GM23248 (cell line): ENCODE measurements around the gene NFIC. TPM values are rescaled to one million over a fixed set of nuclear protein-coding genes. Genes with fewer than 3 reads are reported as not detected.

Experiments
- DNase-seq: peaks from one replicate; pipeline ENCODE4 v3.0.0-alpha.2; 2015
- H2AFZ ChIP-seq: fragments of 200-600 bp; sonication (generic); 2 replicates; pipeline ENCODE4 v1.6.1; 2016; ENCODE audit warnings: antibody characterized with exemption
- H3F3A ChIP-seq: fragments of 200-600 bp; sonication (generic); 2 replicates; pipeline ENCODE4 v1.6.1; 2016; ENCODE audit warnings: mild to moderate bottlenecking, antibody characterized with exemption, mixed run types; ENCODE audit not compliant: insufficient read depth
- H3K27ac ChIP-seq: fragments of 200-600 bp; sonication (generic); 2 replicates; pipeline ENCODE4 v1.5.1; 2016; ENCODE audit warnings: mild to moderate bottlenecking
- H3K27me3 ChIP-seq: fragments of 200-600 bp; sonication (generic); replicated peaks from 2 replicates; pipeline ENCODE4 v1.6.1; 2016; ENCODE audit warnings: mild to moderate bottlenecking; ENCODE audit not compliant: insufficient read depth
- H3K36me3 ChIP-seq: fragments of 200-600 bp; sonication (generic); 2 replicates; pipeline ENCODE4 v1.6.1; 2016; ENCODE audit warnings: low read depth, mild to moderate bottlenecking
- H3K4me1 ChIP-seq: fragments of 200-600 bp; sonication (generic); 2 replicates; pipeline ENCODE4 v1.6.1; 2016; ENCODE audit warnings: mild to moderate bottlenecking; ENCODE audit not compliant: insufficient read depth
- H3K4me2 ChIP-seq: fragments of 200-600 bp; sonication (generic); one replicate; pipeline ENCODE4 v1.6.1; 2016; ENCODE audit warnings: mild to moderate bottlenecking; ENCODE audit not compliant: unreplicated experiment
- H3K4me3 ChIP-seq: fragments of 200-600 bp; sonication (generic); 2 replicates; pipeline ENCODE4 v1.5.1; 2016; ENCODE audit warnings: mild to moderate bottlenecking
- H3K79me2 ChIP-seq: fragments of 200-600 bp; sonication (generic); 2 replicates; pipeline ENCODE4 v1.6.1; 2016; ENCODE audit warnings: mild to moderate bottlenecking; ENCODE audit not compliant: insufficient read depth
- H3K9ac ChIP-seq: fragments of 200-600 bp; sonication (generic); 2 replicates; pipeline ENCODE4 v1.6.1; 2016; ENCODE audit warnings: mild to moderate bottlenecking
- H3K9me2 ChIP-seq: fragments of 200-600 bp; sonication (generic); 2 replicates; pipeline ENCODE4 v1.6.1; 2016; ENCODE audit warnings: mixed run types, mild to moderate bottlenecking, moderate library complexity; ENCODE audit not compliant: insufficient read depth
- H3K9me3 ChIP-seq: fragments of 200-600 bp; sonication (generic); one replicate; pipeline ENCODE4 v1.6.1; 2017; ENCODE audit warnings: low read depth
- H4K20me1 ChIP-seq: fragments of 200-600 bp; sonication (generic); 2 replicates; pipeline ENCODE4 v1.6.0; 2016; ENCODE audit not compliant: insufficient read depth
- EZH2 ChIP-seq: fragments of 200-600 bp; sonication (generic); IDR thresholded peaks from 2 replicates; pipeline ENCODE4 v1.6.1; 2018; ENCODE audit warnings: antibody characterized with exemption, mild to moderate bottlenecking; ENCODE audit not compliant: insufficient read depth, poor library complexity, severe bottlenecking
- EZH2phosphoT487 ChIP-seq: fragments of 200-600 bp; sonication (generic); IDR thresholded peaks from 2 replicates; pipeline ENCODE4 v1.6.1; 2018; ENCODE audit warnings: antibody characterized with exemption, moderate library complexity, mild to moderate bottlenecking, low read depth; ENCODE audit not compliant: insufficient read depth
- WGBS, 2 experiments: methylation state at CpG; one replicate each; pipeline ENCODE4 v1.1.6; 2015 to 2017; ENCODE audit warnings: low lambda C conversion rate in 2 of 2, low coverage in 1 of 2; ENCODE audit errors: missing lambda C conversion rate in 2 of 2; 5-methylcytosine and 5-hydroxymethylcytosine counted together
- in situ Hi-C: fragments of 300-500 bp; cut with MboI; formaldehyde crosslinking; loops from 2 replicates; pipeline ENCODE4 v1.15.0; 2020
- polyA plus RNA-seq: library from polyadenylated mRNA; unstranded; fragments of >200 nt; fragmentation: Nextera tagmentation; extraction: Ambion mirVana; gene quantifications from 2 replicates; pipeline ENCODE4 v1.2.1, GENCODE V29; 2016
- total RNA-seq: library from RNA; depleted of rRNA; stranded (reverse); fragments of >200 nt; shearing (Covaris generic); gene quantifications from 2 replicates; pipeline ENCODE4 v1.2.3, GENCODE V29; 2014

Gene NFIC
- total and polyA plus RNA-seq, 2 experiments from 2014 or later, result 50.4 to 108 TPM

DNA sequence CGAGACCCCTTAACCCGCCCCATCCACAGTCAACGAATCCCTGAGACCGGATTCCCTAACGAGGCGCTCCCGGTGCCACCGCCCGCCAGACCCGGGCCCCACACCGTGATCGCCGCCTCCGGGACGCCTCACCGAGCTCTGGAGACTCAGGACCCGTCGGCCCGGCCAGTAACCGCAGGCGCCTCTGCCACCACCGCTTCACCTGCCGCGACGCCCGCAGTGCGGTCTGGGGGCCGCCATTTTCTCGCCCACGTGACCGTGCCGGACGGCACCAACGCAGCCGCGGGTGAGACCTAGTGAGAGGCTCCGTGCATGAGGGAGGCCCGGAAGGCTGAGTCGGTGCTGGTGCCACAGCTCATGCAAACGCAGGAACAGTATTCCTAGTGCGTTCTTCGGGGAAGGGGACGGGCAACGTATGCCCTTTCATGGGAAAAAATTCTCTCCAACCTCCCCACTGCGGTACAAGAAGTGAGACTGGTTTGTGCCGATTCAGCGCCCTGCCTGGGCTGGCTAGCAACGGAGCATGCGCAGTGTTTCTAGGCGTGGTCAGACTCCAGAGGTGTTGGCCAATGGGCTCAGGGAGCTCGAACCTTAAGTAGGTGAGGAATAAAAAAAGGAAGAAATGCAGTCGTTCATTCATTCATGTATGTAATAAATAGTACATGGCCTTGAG lies 134.2 kb downstream of the NFIC start, which contains the start of gene DOHH:
Gene DOHH (minus strand): TSS at position 246 of the 673 bp plus-strand sequence. CDS start 3,860 bp downstream, outside the sequence.
- Histone ChIP-seq H3K4me1 (no peaks in the 10 kb centered on the region), H3K4me2 (peak within 1 kb of the TSS; percentile 83), H2AFZ (peak within 1 kb of the TSS; percentile 86), H3K27me3 (no peaks in the 10 kb centered on the region), H3F3A (no peaks in the 10 kb centered on the region), H3K9me2 (no peaks in the 10 kb centered on the region), H3K36me3 (0 out of 2 replicates have a peak, but pooled peaks cover under 1% of the 10 kb centered on the region), H3K9me3 (no peaks in the 10 kb centered on the region), H4K20me1 (no peaks in the 10 kb centered on the region), H3K4me3 (peak within 1 kb of the TSS; percentile 74), H3K27ac (peak within 1 kb of the TSS; percentile 84), H3K79me2 (peaks cover 36% of the 10 kb centered on the region), H3K9ac (peak within 1 kb of the TSS; percentile 88)
- in situ Hi-C loops, result no loop called here
- DNase-seq, result peak; percentile 97
- TF ChIP-seq EZH2 (no peak), EZH2phosphoT487 (no peak)
- WGBS, 2 experiments, result 1% methylated on average over 52 of the region's 52 CpGs

DNA sequence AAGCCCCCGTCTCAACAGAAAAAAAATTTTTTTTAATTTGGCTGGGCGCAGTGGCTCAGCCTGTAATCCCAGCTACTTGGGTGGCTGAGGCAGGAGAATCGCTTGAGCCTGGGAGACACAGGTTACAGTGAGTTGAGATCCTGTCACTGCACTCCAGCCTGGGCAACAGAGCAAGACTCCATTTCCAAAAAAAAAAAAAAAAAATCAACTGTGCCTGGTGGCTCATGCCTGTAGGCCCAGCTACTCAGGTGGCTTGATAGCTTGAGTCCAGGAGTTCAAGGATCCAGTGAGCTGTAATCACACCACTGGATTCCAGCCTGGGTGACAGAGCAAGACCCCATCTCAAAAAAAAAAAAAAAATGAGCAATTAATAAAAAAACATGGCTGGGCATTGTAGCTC lies 135.4 kb downstream of the NFIC start:
- in situ Hi-C loops, result no loop called here
- no peak overlapping the region for H3K27ac ChIP-seq
- no peak overlapping the region for H3K4me2 ChIP-seq
- no peaks in the 10 kb centered on the region for H3F3A ChIP-seq
- 78 to 80% methylated on average over 3 of the region's 3 CpGs for WGBS, 2 experiments
- no peak overlapping the region for H3K4me3 ChIP-seq
- H3K9me2 ChIP-seq, result no peaks in the 10 kb centered on the region
- H3K9me3 ChIP-seq, result no peaks in the 10 kb centered on the region
- no peaks in the 10 kb centered on the region for H3K36me3 ChIP-seq
- H3K4me1 ChIP-seq, result no peaks in the 10 kb centered on the region
- peaks cover 40% of the 10 kb centered on the region for H3K79me2 ChIP-seq
- H3K27me3 ChIP-seq, result no peaks in the 10 kb centered on the region
- H4K20me1 ChIP-seq, result no peaks in the 10 kb centered on the region
- H2AFZ ChIP-seq, result no peak overlapping the region
- H3K9ac ChIP-seq, result no peak overlapping the region
- no peak for DNase-seq
- TF ChIP-seq EZH2 (no peak), EZH2phosphoT487 (no peak)

DNA sequence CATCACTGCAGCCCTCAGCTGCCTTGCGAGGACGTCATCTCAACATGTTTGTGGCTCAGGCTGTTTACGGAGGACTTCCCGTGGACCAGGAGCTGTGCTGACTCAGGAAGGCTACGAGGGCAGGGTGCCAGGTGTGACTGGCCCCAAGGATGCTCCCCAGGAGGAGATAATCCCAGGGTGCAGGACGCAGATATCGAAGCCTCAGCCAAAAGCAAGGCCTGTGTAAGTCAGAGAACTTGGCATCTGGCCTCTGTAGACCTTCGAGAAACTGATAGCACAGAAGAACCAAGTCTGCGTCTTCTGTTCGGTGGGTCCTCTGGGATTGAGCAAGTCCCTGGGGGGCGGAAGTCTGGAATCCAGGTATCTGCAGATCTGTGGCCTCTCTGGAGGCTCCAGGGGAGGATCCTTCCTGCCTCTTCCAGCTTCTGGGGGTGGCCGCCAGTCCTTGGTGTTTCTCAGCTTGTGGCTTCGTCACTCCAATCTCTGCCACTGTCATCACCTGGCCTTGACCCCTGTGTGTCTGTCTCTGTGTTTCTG lies 136.7 kb downstream of the NFIC start:
- Histone ChIP-seq H3K9me2 (no peaks in the 10 kb centered on the region), H3F3A (no peaks in the 10 kb centered on the region), H3K27me3 (no peaks in the 10 kb centered on the region), H4K20me1 (no peaks in the 10 kb centered on the region), H2AFZ (no peak overlapping the region), H3K9me3 (no peaks in the 10 kb centered on the region), H3K27ac (no peak overlapping the region), H3K4me1 (no peaks in the 10 kb centered on the region), H3K79me2 (peaks cover 42% of the 10 kb centered on the region), H3K4me3 (no peak overlapping the region), H3K36me3 (no peaks in the 10 kb centered on the region), H3K9ac (no peak overlapping the region), H3K4me2 (no peak overlapping the region)
- DNase-seq, result peak; percentile 24
- no peak for TF ChIP-seq EZH2phosphoT487
- no peak for TF ChIP-seq EZH2
- WGBS, 2 experiments, result 77 to 86% methylated on average over 13 of the region's 13 CpGs
- in situ Hi-C loops, result no loop called here

DNA sequence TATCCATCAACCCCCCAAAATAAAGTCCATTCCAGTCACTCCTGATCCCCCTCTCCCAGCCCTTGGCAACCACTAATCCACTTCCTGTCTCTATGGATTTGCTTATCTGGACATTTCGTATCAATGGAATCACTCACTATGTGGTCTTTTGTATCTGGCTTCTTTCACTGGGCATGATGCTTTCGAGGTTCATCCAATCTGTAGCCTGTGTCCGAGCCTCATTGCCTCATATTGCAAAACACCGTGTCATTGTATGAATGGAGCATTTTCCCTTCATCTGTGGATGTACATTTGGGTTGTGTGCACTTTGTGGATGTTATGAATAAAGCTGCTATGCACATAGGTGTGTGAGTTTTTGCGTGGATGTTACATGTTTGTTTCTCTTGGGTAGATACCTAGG lies 138.4 kb downstream of the NFIC start:
- peaks cover 8% of the 10 kb centered on the region; the same call in 1 of the 2 replicates for H3K4me1 ChIP-seq
- no peaks in the 10 kb centered on the region for H3K27me3 ChIP-seq
- H3K9me3 ChIP-seq, result no peaks in the 10 kb centered on the region
- DNase-seq, result no peak
- H3F3A ChIP-seq, result peaks cover 6% of the 10 kb centered on the region; the same call in 1 of the 2 replicates
- H3K4me2 ChIP-seq, result no peak overlapping the region
- H3K27ac ChIP-seq, result no peak overlapping the region
- 93 to 95% methylated on average over 5 of the region's 5 CpGs for WGBS, 2 experiments
- no peaks in the 10 kb centered on the region for H3K9me2 ChIP-seq
- TF ChIP-seq EZH2 (no peak), EZH2phosphoT487 (no peak)
- H3K79me2 ChIP-seq, result peaks cover 42% of the 10 kb centered on the region
- H2AFZ ChIP-seq, result peak overlapping the region; percentile 96; the same call in 1 of the 2 replicates
- no peaks in the 10 kb centered on the region for H4K20me1 ChIP-seq
- H3K36me3 ChIP-seq, result no peaks in the 10 kb centered on the region
- in situ Hi-C loops, result no loop called here
- no peak overlapping the region for H3K4me3 ChIP-seq
- no peak overlapping the region for H3K9ac ChIP-seq
